MV-4-11 (cell line): ENCODE measurements around the gene TSPAN14.
A peak's percentile ranks its signal among the peaks of the same experiment; 100 is the strongest.
"Not testable (repeated sequence)": the region's sequence is repeated elsewhere in the genome, so short reads cannot be mapped to it uniquely, and the experiment has no call there.

Experiments
- DNase-seq: peaks from one replicate; lab custom pipeline; 2025; lab: John Stamatoyannopoulos, UW

TSPAN14 gene

GRCh38 chr10:80524190-80524909, 70.2 kb downstream of the TSPAN14 start:
- no peak for DNase-seq

- DNase-seq = no peak
Observed at GRCh38 chr10:80526218-80526617, 72.1 kb downstream of the TSPAN14 start.

- peak; percentile 62 for DNase-seq
Observed at GRCh38 chr10:80526742-80527141, 72.6 kb downstream of the TSPAN14 start.

- peak; percentile 95 for DNase-seq
Observed at GRCh38 chr10:80528185-80528700, 74.1 kb downstream of the TSPAN14 start.

GRCh38 chr10:80528901-80529300, 74.8 kb downstream of the TSPAN14 start:
- DNase-seq = no peak

- DNase-seq = peak; percentile 60
Observed at GRCh38 chr10:80529604-80530003, 75.5 kb downstream of the TSPAN14 start.

- DNase-seq = peak; percentile 82
Observed at GRCh38 chr10:80530251-80530650, 76.1 kb downstream of the TSPAN14 start.

GRCh38 chr10:80530816-80531215, 76.7 kb downstream of the TSPAN14 start:
- DNase-seq = no peak

GRCh38 chr10:80532571-80532970, 78.5 kb downstream of the TSPAN14 start:
- no peak for DNase-seq

- not testable (repeated sequence) for DNase-seq
Observed at GRCh38 chr10:80534059-80534458, 79.9 kb downstream of the TSPAN14 start.

- not testable (repeated sequence) for DNase-seq
Observed at GRCh38 chr10:80534646-80535045, 80.5 kb downstream of the TSPAN14 start.

- peak; percentile 64 for DNase-seq
Observed at GRCh38 chr10:80535671-80536360, 81.7 kb downstream of the TSPAN14 start.

GRCh38 chr10:80536361-80536835, 82.3 kb downstream of the TSPAN14 start:
- no peak for DNase-seq

GRCh38 chr10:80537086-80537735, 83.1 kb downstream of the TSPAN14 start:
- DNase-seq = no peak

GRCh38 chr10:80537736-80538480, 83.8 kb downstream of the TSPAN14 start, which contains the start of gene SH2D4B:
Gene SH2D4B, plus strand, starts transcription at chr10:80537902. Its CDS starts 430 bp downstream, at chr10:80538332.
- DNase-seq = no peak

- no peak for DNase-seq
Observed at GRCh38 chr10:80538481-80539185, 84.5 kb downstream of the TSPAN14 start.

- DNase-seq = no peak
Observed at GRCh38 chr10:80539421-80540031, 85.4 kb downstream of the TSPAN14 start.

GRCh38 chr10:80540136-80540535, 86.0 kb downstream of the TSPAN14 start:
- no peak for DNase-seq

GRCh38 chr10:80540618-80540980, 86.5 kb downstream of the TSPAN14 start:
- DNase-seq = no peak

- peak; percentile 22 for DNase-seq
Observed at GRCh38 chr10:80540981-80541750, 87.1 kb downstream of the TSPAN14 start.
